ENCODE results near the gene MRPS18A. TPM values are rescaled to one million over a fixed set of nuclear protein-coding genes. Genes with fewer than 3 reads are reported as not detected.

Gene MRPS18A
- total and polyA plus RNA-seq, 9 of the 15 experiments (the other 6 are each of a cell fraction or from before 2014, with no cell fraction given), result 87.5 to 243 (median 125) TPM

- TF ChIP-seq ZNF121 (CRISPR knock-in tag; conservative IDR thresholded peaks at IDR 0.05), result no peak
- no peak for TF ChIP-seq ELF2 (CRISPR knock-in tag; IDR thresholded peaks at IDR 0.05)
- TF ChIP-seq NR4A1 (CRISPR knock-in tag; IDR thresholded peaks at IDR 0.05), result no peak
- TF ChIP-seq NR4A1 (tag; IDR thresholded peaks at IDR 0.05), result no peak
- no peak for TF ChIP-seq KLF10 (CRISPR knock-in tag; IDR thresholded peaks at IDR 0.05)
- no peak for TF ChIP-seq HDAC1 (IDR thresholded peaks at IDR 0.05)
- TF ChIP-seq DDX20 (tag; IDR thresholded peaks at IDR 0.05; ENCODE audit: low read depth), result no peak
- TF ChIP-seq ETV5 (CRISPR knock-in tag; IDR thresholded peaks at IDR 0.05; ENCODE audit: low read depth), result no peak
- no peak for TF ChIP-seq CREB3 (tag; conservative IDR thresholded peaks at IDR 0.05; ENCODE audit: low read depth)
- no peak for TF ChIP-seq FOXK2 (conservative IDR thresholded peaks at IDR 0.05 in 1 of 2, IDR thresholded peaks at IDR 0.05 in 1 of 2; ENCODE audit: low read depth in 2 of 2)
- TF ChIP-seq CREB1 (IDR thresholded peaks at IDR 0.05), result no peak
- no peak for TF ChIP-seq CREB1 (CRISPR knock-in tag; IDR thresholded peaks at IDR 0.05)
- TF ChIP-seq VEZF1 (CRISPR knock-in tag; IDR thresholded peaks at IDR 0.05), result no peak
- TF ChIP-seq POLR2H (tag; IDR thresholded peaks at IDR 0.05; ENCODE audit: low read depth), result no peak
- no peak for TF ChIP-seq CC2D1A (IDR thresholded peaks at IDR 0.05)
- TF ChIP-seq SMAD2 (IDR thresholded peaks at IDR 0.05; ENCODE audit: low read depth, low read length), result no peak
- TF ChIP-seq ETV1 (tag; conservative IDR thresholded peaks at IDR 0.05; ENCODE audit: low read depth), result no peak
- no peak for TF ChIP-seq ZNF449 (CRISPR knock-in tag; IDR thresholded peaks at IDR 0.05)
- TF ChIP-seq SOX6 (IDR thresholded peaks at IDR 0.05), result no peak
- TF ChIP-seq ZNF143 (CRISPR knock-in tag; IDR thresholded peaks at IDR 0.05), result 0 out of 2 replicates have a peak, but pooled peaks have one; percentile 19
- TF ChIP-seq ZNF830 (CRISPR knock-in tag; IDR thresholded peaks at IDR 0.05), result no peak
- no peak for TF ChIP-seq SIN3A (IDR thresholded peaks at IDR 0.05; ENCODE audit: borderline replicate concordance in 2 of 2, control insufficient read depth in 1 of 2, low read depth in 2 of 2, low read length in 2 of 2)
- TF ChIP-seq BHLHE40 (IDR thresholded peaks at IDR 0.05; ENCODE audit: low read length), result no peak
- no peak for TF ChIP-seq ARNT (IDR thresholded peaks at IDR 0.05)
- no peak for TF ChIP-seq ZNF224 (CRISPR knock-in tag; IDR thresholded peaks at IDR 0.05)
- no peak for TF ChIP-seq NELFE (IDR thresholded peaks at IDR 0.05; ENCODE audit: insufficient read depth, insufficient read length)
These were observed 63.5 kb downstream of the MRPS18A start (continued) for GRCh38 chr6:43623880-43624785.
